Uterus (tissue), 4 donors: ENCODE measurements around the gene THAP11. TPM values are rescaled to one million over a fixed set of nuclear protein-coding genes. Genes with fewer than 3 reads are reported as not detected.

ENCODE experiments used
- DNase-seq, 2 donors: peaks; one replicate each; pipeline ENCODE4 v3.0.0-alpha.2; 2019 to 2020
- H3K27ac ChIP-seq, 2 donors: fragments of 200-600 bp; sonication (generic); 1 replicate in 1 of 2; 2 replicates in 1 of 2; pipeline ENCODE4 v1.5.1; 2016 to 2018
- H3K27me3 ChIP-seq, 2 donors: fragments of 200-600 bp; sonication (generic); one replicate each; pipeline ENCODE4 v1.5.1; 2018 to 2019; ENCODE audit warnings: control low read depth in 1 of 2
- H3K36me3 ChIP-seq, 2 donors: fragments of 200-600 bp; sonication (generic); one replicate each; pipeline ENCODE4 v1.5.1; 2019; ENCODE audit warnings: control low read depth in 1 of 2
- H3K4me1 ChIP-seq, 2 donors: fragments of 200-600 bp; sonication (generic); one replicate each; pipeline ENCODE4 v1.5.1; 2018 to 2019; ENCODE audit warnings: control low read depth in 1 of 2
- H3K4me3 ChIP-seq, 2 donors: fragments of 200-600 bp; sonication (generic); 1 replicate in 1 of 2; 2 replicates in 1 of 2; pipeline ENCODE4 v1.5.1; 2018 to 2019; ENCODE audit warnings: mild to moderate bottlenecking in 1 of 2
- H3K9me3 ChIP-seq, 2 donors: fragments of 200-600 bp; sonication (generic); one replicate each; pipeline ENCODE4 v1.5.1; 2019; ENCODE audit warnings: control low read depth in 1 of 2
- POLR2A ChIP-seq, 2 donors: fragments of 450-650 bp; IDR thresholded peaks; one replicate each; pipeline ENCODE4 v1.6.1; 2016; ENCODE audit warnings: antibody characterized with exemption in 2 of 2, mild to moderate bottlenecking in 1 of 2, moderate library complexity in 1 of 2
- intact Hi-C: fragments of 100-400 bp; cut with DNase I; formaldehyde crosslinking; loops from one replicate; pipeline ENCODE4 v1.15.1; 2023; ENCODE audit warnings: low total_unique reads
- total RNA-seq, 4 donors: library from RNA; depleted of rRNA in 3 of 4; stranded (reverse); fragments of >200 nt in 3 of 4; gene quantifications; one replicate each; pipeline versions ENCODE4 v1.1.0 to v1.2.4, GENCODE V29; 2014 to 2023
- TF ChIP-seq, protein P1 (sequence below), 4 experiments: fragments of 200-600 bp in 2 of 4; fragments of 450-650 bp in 2 of 4; sonication (generic) in 2 of 4; IDR thresholded peaks; one replicate each; pipeline ENCODE4 v1.5.1; 2016 to 2019; ENCODE audit warnings: antibody characterized with exemption in 4 of 4, mild to moderate bottlenecking in 2 of 4, moderate library complexity in 1 of 4
- donor health status: DM: yes; HTN: yes; CAD: no.

Gene THAP11
- total RNA-seq, 4 donors from 2014 or later = 43.3 to 105 (median 57.6) TPM

DNA sequence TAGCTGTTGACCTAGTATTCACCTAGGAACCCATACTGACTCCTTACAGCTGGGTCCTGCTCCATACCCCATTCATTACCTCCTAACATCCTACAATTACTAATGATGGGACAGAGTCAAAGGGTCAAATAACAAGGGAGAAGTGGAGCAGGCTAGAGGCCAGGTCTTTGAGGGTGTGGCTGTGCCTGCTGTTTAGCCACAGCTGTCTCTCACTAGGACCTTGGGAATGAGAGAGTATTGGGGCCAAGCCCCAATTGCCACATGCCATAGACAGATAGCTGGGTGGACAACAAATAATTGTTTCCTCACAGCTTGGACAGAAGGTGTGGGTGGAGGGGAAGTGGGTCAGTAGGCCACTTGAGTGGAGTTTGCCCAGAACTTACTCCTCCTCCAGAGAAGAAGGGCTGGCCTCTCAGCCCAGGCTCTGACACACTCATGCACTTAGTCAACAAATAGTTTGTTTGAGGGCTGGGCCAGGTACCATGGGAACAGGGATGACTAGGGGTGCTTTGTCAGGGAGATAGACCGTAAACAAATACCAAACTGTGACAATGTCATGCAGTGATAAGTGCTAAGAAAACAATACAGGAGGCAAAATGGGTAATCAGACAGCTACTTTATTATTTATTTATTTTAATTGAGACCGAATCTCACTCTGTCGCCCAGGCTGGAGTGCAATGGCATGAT is 15.6 kb downstream of the THAP11 start:
- no peak overlapping the region for H3K4me3 ChIP-seq
- peak overlapping the region; percentile 75 to 76 for H3K27ac ChIP-seq
- H3K36me3 ChIP-seq = no peaks in the 10 kb centered on the region
- H3K9me3 ChIP-seq = no peaks in the 10 kb centered on the region
- H3K27me3 ChIP-seq = no peaks in the 10 kb centered on the region
- TF ChIP-seq POLR2A (IDR thresholded peaks at IDR 0.05) = no peak
- TF ChIP-seq, protein P1, sequence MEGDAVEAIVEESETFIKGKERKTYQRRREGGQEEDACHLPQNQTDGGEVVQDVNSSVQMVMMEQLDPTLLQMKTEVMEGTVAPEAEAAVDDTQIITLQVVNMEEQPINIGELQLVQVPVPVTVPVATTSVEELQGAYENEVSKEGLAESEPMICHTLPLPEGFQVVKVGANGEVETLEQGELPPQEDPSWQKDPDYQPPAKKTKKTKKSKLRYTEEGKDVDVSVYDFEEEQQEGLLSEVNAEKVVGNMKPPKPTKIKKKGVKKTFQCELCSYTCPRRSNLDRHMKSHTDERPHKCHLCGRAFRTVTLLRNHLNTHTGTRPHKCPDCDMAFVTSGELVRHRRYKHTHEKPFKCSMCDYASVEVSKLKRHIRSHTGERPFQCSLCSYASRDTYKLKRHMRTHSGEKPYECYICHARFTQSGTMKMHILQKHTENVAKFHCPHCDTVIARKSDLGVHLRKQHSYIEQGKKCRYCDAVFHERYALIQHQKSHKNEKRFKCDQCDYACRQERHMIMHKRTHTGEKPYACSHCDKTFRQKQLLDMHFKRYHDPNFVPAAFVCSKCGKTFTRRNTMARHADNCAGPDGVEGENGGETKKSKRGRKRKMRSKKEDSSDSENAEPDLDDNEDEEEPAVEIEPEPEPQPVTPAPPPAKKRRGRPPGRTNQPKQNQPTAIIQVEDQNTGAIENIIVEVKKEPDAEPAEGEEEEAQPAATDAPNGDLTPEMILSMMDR (IDR thresholded peaks at IDR 0.05) = no peak
- DNase-seq = peak; percentile 76 to 82
- intact Hi-C loops = no loop called here
- peaks cover 6 to 10% of the 10 kb centered on the region in 2 donors for H3K4me1 ChIP-seq

DNA sequence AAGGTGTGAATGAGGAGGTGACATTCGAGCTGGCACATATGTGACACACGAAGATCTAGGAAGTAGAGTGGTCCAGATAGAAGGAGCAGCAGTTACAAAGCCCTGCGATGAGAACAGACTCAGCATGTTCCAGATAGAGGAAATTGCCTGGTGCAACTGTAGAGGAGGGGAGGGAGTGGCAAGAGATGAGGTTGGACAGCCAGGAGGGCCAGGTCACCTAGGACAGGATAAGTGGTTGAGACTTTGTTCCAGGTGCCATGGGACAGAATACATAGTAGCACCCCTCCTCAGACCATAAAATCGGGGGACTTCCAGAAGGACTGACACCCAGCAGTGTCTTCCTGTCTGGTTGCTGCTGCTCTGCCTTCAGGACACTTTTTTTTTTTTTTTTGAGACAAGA is 16.4 kb downstream of the THAP11 start:
- intact Hi-C loops = no loop called here
- no peak for DNase-seq
- peak overlapping the region; percentile 75 to 76 for H3K27ac ChIP-seq
- H3K27me3 ChIP-seq = no peaks in the 10 kb centered on the region
- no peak overlapping the region for H3K4me3 ChIP-seq
- H3K36me3 ChIP-seq = no peaks in the 10 kb centered on the region
- TF ChIP-seq, protein P1 (IDR thresholded peaks at IDR 0.05) = no peak
- H3K9me3 ChIP-seq = no peaks in the 10 kb centered on the region
- peaks cover 6 to 10% of the 10 kb centered on the region in 2 donors for H3K4me1 ChIP-seq

DNA sequence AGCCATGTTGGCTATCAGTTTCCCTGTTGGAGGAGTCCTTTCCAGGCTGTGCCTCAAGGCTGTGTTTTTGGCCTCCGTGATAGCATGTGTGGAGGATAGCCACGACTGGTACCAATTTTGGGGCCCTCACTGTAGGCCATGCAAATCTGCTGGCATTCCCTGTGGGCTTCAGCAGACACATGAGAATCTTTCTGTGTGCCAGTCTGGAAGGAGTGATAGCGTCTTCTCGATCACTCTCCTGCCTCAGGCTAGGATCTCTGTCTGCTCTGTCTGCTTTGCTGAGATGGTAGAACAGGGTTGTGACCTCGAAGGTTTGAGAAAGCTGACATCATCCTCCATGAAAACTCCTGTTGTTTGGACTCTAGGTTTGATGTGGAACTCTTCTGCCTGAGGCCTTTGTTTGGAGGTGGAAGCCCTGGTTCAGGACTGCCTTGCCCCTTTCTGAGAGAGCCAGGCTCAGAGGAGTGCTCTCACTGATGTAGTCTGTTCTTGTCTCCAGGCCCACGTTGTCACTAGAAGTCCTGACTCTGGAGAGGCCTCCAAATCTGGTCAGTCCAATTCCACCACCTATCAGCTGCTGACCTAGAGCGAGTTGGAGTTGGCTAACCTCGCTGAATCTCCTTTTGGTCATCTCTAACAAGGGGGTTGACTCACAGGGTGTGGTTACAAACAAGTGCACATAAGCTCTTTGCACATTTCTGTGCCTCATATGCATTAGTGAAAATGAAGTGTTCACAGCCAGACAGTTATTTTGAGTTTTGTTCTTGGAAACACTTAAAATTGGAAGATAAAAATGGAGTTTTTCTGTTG is 18.7 kb downstream of the THAP11 start:
- Histone ChIP-seq H3K27me3 (no peaks in the 10 kb centered on the region), H3K36me3 (no peaks in the 10 kb centered on the region), H3K27ac (no peak overlapping the region), H3K4me1 (peaks cover 6 to 10% of the 10 kb centered on the region in 2 donors), H3K4me3 (no peak overlapping the region), H3K9me3 (no peaks in the 10 kb centered on the region)
- intact Hi-C loops = no loop called here
- no peak for TF ChIP-seq POLR2A (IDR thresholded peaks at IDR 0.05)
- TF ChIP-seq, protein P1 (IDR thresholded peaks at IDR 0.05) = no peak
- DNase-seq = no peak

DNA sequence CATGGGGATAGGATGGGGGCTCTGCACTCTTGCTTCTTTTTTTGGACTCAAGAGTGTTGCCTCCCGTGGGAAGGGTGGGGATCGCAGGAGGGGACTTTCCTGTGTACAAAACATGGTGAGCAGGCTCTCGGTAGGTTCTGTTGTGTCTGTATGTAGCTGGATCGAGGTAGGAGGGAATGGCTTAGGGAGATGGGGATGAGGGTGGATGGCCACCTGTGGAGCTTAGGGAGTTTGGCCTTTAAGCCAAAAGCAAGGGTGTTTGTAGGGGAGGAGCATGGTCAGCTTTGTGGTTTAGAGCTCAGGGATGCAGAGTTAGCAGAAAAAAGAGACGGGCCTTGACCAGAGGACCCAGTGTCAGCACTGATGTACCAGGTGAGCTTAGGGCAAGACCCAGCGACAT is 19.8 kb downstream of the THAP11 start:
- intact Hi-C loops = no loop called here
- Histone ChIP-seq H3K9me3 (no peaks in the 10 kb centered on the region), H3K27ac (peak overlapping the region in 1 of 2 donors; percentile 67), H3K4me1 (peaks cover 6 to 7% of the 10 kb centered on the region in 2 donors), H3K27me3 (no peaks in the 10 kb centered on the region), H3K4me3 (no peak overlapping the region), H3K36me3 (no peaks in the 10 kb centered on the region)
- DNase-seq = no peak
- TF ChIP-seq, protein P1 (IDR thresholded peaks at IDR 0.05) = no peak
- no peak for TF ChIP-seq POLR2A (IDR thresholded peaks at IDR 0.05)
